CD8-positive, alpha-beta memory T cell (primary cell): Measurements from ENCODE around the gene SYPL2. TPM values are rescaled to one million over a fixed set of nuclear protein-coding genes. Genes with fewer than 3 reads are reported as not detected.
A peak's percentile ranks its signal among the peaks of the same experiment; 100 is the strongest.

ENCODE experiments used
- CTCF ChIA-PET: fragments of 350-600 bp; sonication (Branson Sonifier 250); formaldehyde crosslinking; loops from one replicate; lab custom pipeline; 2021; ENCODE audit warnings: antibody characterized with exemption; lab: Charles Lee
- POLR2A ChIA-PET: fragments of 350-600 bp; sonication (Branson Sonifier 250); formaldehyde crosslinking; loops from one replicate; lab custom pipeline; 2021; ENCODE audit warnings: antibody characterized with exemption; lab: Charles Lee
- DNase-seq, 5 donors: peaks; one replicate each; pipeline versions ENCODE4 v3.0.0 to v3.0.0-alpha.2; 2020 to 2022; ENCODE audit warnings: mixed read lengths in 1 of 5
- H3K27ac ChIP-seq: one replicate; pipeline ENCODE4 v1.7.0; 2013; ENCODE audit warnings: low read depth, mild to moderate bottlenecking, low read length, moderate library complexity
- H3K27me3 ChIP-seq: 2 replicates; pipeline ENCODE4 v1.7.0; 2013; ENCODE audit warnings: low read length, mild to moderate bottlenecking; ENCODE audit not compliant: insufficient read depth, poor library complexity, severe bottlenecking
- H3K36me3 ChIP-seq: 2 replicates; pipeline ENCODE4 v1.7.0; 2013; ENCODE audit warnings: mild to moderate bottlenecking, low read length, moderate library complexity; ENCODE audit not compliant: insufficient read depth
- H3K4me1 ChIP-seq: 2 replicates; pipeline ENCODE4 v1.7.0; 2013; ENCODE audit warnings: mild to moderate bottlenecking, low read length, moderate library complexity; ENCODE audit not compliant: insufficient read depth
- H3K4me3 ChIP-seq: 2 replicates; pipeline ENCODE4 v1.7.0; 2013; ENCODE audit warnings: mild to moderate bottlenecking, low read length
- H3K9me3 ChIP-seq: 2 replicates; pipeline ENCODE4 v1.7.0; 2013; ENCODE audit warnings: mild to moderate bottlenecking, low read length
- H3K27ac Mint-ChIP-seq, 8 donors: one replicate each; pipeline ENCODE4 v1.8.0; 2020 to 2021; ENCODE audit warnings: mixed read lengths in 8 of 8, mild to moderate bottlenecking in 6 of 8, inconsistent platforms in 3 of 8, moderate library complexity in 3 of 8
- H3K27me3 Mint-ChIP-seq, 2 donors: one replicate each; pipeline ENCODE4 v1.8.0; 2020 to 2021; ENCODE audit warnings: mixed read lengths in 2 of 2, mild to moderate bottlenecking in 1 of 2, moderate library complexity in 1 of 2
- H3K36me3 Mint-ChIP-seq, 3 donors: one replicate each; pipeline ENCODE4 v1.8.0; 2020 to 2021; ENCODE audit warnings: mixed read lengths in 3 of 3, inconsistent platforms in 1 of 3, mild to moderate bottlenecking in 1 of 3
- H3K4me1 Mint-ChIP-seq, 3 donors: one replicate each; pipeline ENCODE4 v1.8.0; 2020 to 2021; ENCODE audit warnings: mixed read lengths in 3 of 3, inconsistent platforms in 1 of 3, mild to moderate bottlenecking in 1 of 3
- H3K4me3 Mint-ChIP-seq, 7 donors: one replicate each; pipeline ENCODE4 v1.8.0; 2020 to 2021; ENCODE audit warnings: mixed read lengths in 7 of 7, mild to moderate bottlenecking in 6 of 7, moderate library complexity in 4 of 7, inconsistent platforms in 2 of 7
- H3K9me3 Mint-ChIP-seq, 5 donors: one replicate each; pipeline ENCODE4 v1.8.0; 2020 to 2022; ENCODE audit warnings: mixed read lengths in 5 of 5, mild to moderate bottlenecking in 3 of 5, moderate library complexity in 2 of 5, inconsistent platforms in 1 of 5
- polyA plus RNA-seq: library from polyadenylated mRNA; unstranded; fragments of 300-500 nt; fragmentation: Illumina TruSeq; gene quantifications from one replicate; pipeline ENCODE4 v1.2.3, GENCODE V29; 2021
- total RNA-seq, 2 experiments: library from RNA; stranded (reverse); gene quantifications; one replicate each; pipeline ENCODE4 v1.2.3, GENCODE V29; 2021

SYPL2 gene
- total and polyA plus RNA-seq, 3 experiments from 2014 or later, result 0.07 TPM; not detected in 1

DNA sequence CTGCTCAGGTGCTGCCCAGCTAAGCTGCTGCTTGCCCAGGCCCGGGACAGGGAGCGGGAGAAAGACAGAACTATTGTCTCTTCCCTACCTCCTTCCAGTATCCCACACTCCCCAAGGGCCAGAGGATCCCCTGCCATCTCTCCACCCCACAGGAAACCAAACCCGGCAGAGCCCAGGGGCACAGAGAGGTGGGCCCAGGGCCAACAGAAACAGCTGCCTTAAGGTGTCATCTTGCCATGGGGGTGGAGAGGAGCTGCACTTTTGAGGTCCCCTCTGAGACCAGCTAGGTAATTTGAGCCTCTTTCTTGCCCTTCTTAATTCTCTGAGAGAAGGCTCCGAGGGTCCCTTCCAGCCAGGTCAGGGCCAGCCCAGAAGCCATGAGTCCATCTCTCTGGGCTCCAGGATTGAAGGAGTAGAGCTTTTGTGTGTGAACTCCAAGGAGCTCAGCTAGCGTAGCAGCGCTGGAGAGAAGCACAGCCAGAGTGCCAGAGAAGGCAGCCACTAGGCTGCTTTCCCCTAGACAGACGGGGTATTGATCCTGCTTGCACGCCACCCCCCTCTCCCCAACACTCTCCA is 63.6 kb downstream of the SYPL2 start:
- CTCF ChIA-PET, result interaction anchor here (0.8 to 26.1 kb wide), 5 partner anchors 10 to 253 kb away, joined by 3 to 1339 read pairs (median 4); partner anchors contain the start of genes AMIGO1, ATXN7L2, CYB561D1 and PSRC1
- DNase-seq, result no peak
- POLR2A ChIA-PET, result interaction anchor here (1.0 to 3.3 kb wide), 3 partner anchors 20 to 39 kb away, joined by 4 to 15 read pairs (median 5); partner anchors contain the start of gene AMIGO1

DNA sequence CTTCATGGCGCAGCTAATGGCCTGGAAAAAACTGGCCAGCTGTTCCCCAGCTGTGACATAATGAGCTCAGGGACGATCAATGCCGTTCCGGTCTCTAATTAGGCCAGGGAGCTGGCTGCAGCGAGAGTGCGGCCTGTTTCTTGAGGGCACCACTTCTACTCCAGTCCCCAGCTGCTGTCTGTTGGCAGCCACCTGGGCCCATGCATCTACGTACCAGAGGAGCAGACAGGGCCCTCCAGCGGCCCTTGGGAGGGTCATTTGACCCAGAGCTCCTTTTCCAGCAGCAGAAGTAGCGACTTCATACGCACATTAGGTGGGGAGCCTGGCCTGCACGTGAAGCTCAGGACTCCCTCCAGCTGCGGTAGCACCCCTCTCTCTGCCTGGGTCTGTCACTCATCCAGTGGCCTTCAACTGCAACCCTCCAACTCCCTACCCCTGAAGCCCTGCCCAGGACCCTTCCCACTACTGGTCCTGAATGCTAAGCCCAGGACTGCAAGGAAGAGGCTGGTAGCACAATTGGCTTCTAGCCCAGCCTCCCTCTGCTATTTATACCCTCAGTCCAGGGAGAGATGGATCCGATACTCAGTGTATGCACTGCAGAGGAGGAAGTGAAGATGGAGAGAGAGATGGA is 64.2 kb downstream of the SYPL2 start:
- Mint-ChIP-seq H3K36me3 (peaks cover 0 to 1% (median 0%) of the 10 kb centered on the region in 3 donors), H3K27me3 (no peaks in the 10 kb centered on the region), H3K9me3 (no peaks in the 10 kb centered on the region), H3K27ac (peak overlapping the region in 1 of 8 donors; percentile 27), H3K4me3 (peak overlapping the region in 1 of 7 donors; percentile 14), H3K4me1 (peaks cover 19 to 23% (median 20%) of the 10 kb centered on the region in 3 donors)
- ChIA-PET CTCF (interaction anchor here (0.8 to 26.1 kb wide), 5 partner anchors 7 to 248 kb away, joined by 3 to 1339 read pairs (median 31); partner anchors contain the start of genes AMIGO1, ATXN7L2, CYB561D1 and PSRC1), POLR2A (interaction anchor here (1.0 to 3.3 kb wide), 3 partner anchors 21 to 40 kb away, joined by 4 to 15 read pairs (median 5); partner anchors contain the start of gene AMIGO1)
- H3K36me3 ChIP-seq, result no peaks in the 10 kb centered on the region
- DNase-seq, result no peak
- H3K9me3 ChIP-seq, result no peaks in the 10 kb centered on the region
- H3K4me3 ChIP-seq, result no peak overlapping the region
- peaks cover 30% of the 10 kb centered on the region for H3K4me1 ChIP-seq
- no peak overlapping the region for H3K27ac ChIP-seq
- no peaks in the 10 kb centered on the region for H3K27me3 ChIP-seq

More for the DNA sequence above, 63.6 kb downstream of the SYPL2 start:
- no peak overlapping the region for H3K27ac Mint-ChIP-seq
- H3K9me3 ChIP-seq, result no peaks in the 10 kb centered on the region
- no peaks in the 10 kb centered on the region for H3K27me3 Mint-ChIP-seq
- H3K4me3 Mint-ChIP-seq, result no peak overlapping the region
- H3K27ac ChIP-seq, result no peak overlapping the region
- H3K36me3 Mint-ChIP-seq, result peaks cover 0 to 1% (median 0%) of the 10 kb centered on the region in 3 donors
- H3K9me3 Mint-ChIP-seq, result no peaks in the 10 kb centered on the region
- no peaks in the 10 kb centered on the region for H3K36me3 ChIP-seq
- H3K4me1 ChIP-seq, result peaks cover 30% of the 10 kb centered on the region
- peaks cover 19 to 23% (median 20%) of the 10 kb centered on the region in 3 donors for H3K4me1 Mint-ChIP-seq
- H3K27me3 ChIP-seq, result no peaks in the 10 kb centered on the region
- H3K4me3 ChIP-seq, result no peak overlapping the region

DNA sequence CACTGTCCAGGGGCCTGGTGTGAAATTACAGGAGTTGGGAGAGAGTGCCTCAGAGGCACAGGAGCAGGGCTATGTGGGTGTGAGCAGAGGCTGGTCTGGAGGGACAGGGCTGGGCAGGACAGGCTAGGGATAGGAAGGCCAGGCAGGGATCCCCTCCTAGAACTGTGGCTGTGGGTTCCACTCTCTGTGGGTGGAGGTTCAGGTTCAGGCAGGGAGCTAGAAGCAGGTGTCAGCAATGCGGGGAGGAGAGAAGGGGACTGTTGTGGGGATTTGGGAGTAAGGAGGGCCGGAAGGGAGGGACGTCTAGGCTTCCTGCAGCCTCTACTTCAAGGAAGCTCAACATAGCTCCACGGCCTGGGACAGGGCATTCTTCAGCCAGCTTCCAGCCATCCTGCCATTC is 65.0 kb downstream of the SYPL2 start:
- Mint-ChIP-seq H3K27ac (peak overlapping the region in 4 of 8 donors; percentile 10 to 91 (median 34)), H3K36me3 (peaks cover 0 to 1% (median 0%) of the 10 kb centered on the region in 3 donors), H3K9me3 (no peaks in the 10 kb centered on the region), H3K4me3 (peak overlapping the region in 3 of 7 donors; percentile 24 to 37 (median 25)), H3K4me1 (peaks cover 19 to 23% (median 20%) of the 10 kb centered on the region in 3 donors), H3K27me3 (no peaks in the 10 kb centered on the region)
- DNase-seq, result no peak
- H3K4me1 ChIP-seq, result peaks cover 30% of the 10 kb centered on the region
- H3K9me3 ChIP-seq, result no peaks in the 10 kb centered on the region
- CTCF ChIA-PET, result interaction anchor here (0.6 to 26.1 kb wide), 31 partner anchors 8 to 497 kb away, joined by 3 to 1339 read pairs (median 8); partner anchors contain the start of genes AHCYL1, AMIGO1, ATXN7L2 and CYB561D1
- no peaks in the 10 kb centered on the region for H3K36me3 ChIP-seq
- no peak overlapping the region for H3K4me3 ChIP-seq
- POLR2A ChIA-PET, result interaction anchor here (1.0 to 3.3 kb wide), 7 partner anchors 22 to 104 kb away, joined by 3 to 20 read pairs (median 13); partner anchors contain the start of genes AMIGO1 and CYB561D1
- no peak overlapping the region for H3K27ac ChIP-seq
- no peaks in the 10 kb centered on the region for H3K27me3 ChIP-seq

Other genes with a start within 250 kb of the SYPL2 start
- gene CELSR2, start 217.0 kb upstream of the SYPL2 start, total RNA-seq, result 1 to 10 TPM; 2.7 to 2.8 TPM
- 0.77 TPM for gene CELSR2, start 217.0 kb upstream of the SYPL2 start, polyA plus RNA-seq
- 1 to 10 TPM; 5.4 to 5.8 TPM for gene PSRC1, start 183.4 kb upstream of the SYPL2 start, total RNA-seq
- gene PSRC1, start 183.4 kb upstream of the SYPL2 start, polyA plus RNA-seq, result 0.59 TPM
- not detected for gene MYBPHL, start 159.5 kb upstream of the SYPL2 start, total RNA-seq
- gene MYBPHL, start 159.5 kb upstream of the SYPL2 start, polyA plus RNA-seq, result not detected
- gene SORT1, start 68.6 kb upstream of the SYPL2 start, total RNA-seq, result 1 to 10 TPM; 3.0 to 3.9 TPM
- gene SORT1, start 68.6 kb upstream of the SYPL2 start, polyA plus RNA-seq, result 0.16 TPM
- gene PSMA5, start 40.1 kb upstream of the SYPL2 start, total RNA-seq, result 100 to 1,000 TPM; 207 to 238 TPM
- 120 TPM for gene PSMA5, start 40.1 kb upstream of the SYPL2 start, polyA plus RNA-seq
- 10 to 100 TPM; 14.6 to 15.3 TPM for gene ATXN7L2, start 17.4 kb downstream of the SYPL2 start, total RNA-seq
- gene ATXN7L2, start 17.4 kb downstream of the SYPL2 start, polyA plus RNA-seq, result 8.7 TPM
- 10 to 100 TPM in 1 of 2 experiments, 1 to 10 TPM in 1; 9.9 to 10.6 TPM for gene CYB561D1, start 27.5 kb downstream of the SYPL2 start, total RNA-seq
- gene CYB561D1, start 27.5 kb downstream of the SYPL2 start, polyA plus RNA-seq, result 15.4 TPM
- 1 to 10 TPM; 4.0 to 4.9 TPM for gene AMIGO1, start 43.2 kb downstream of the SYPL2 start, total RNA-seq
- 20.2 TPM for gene AMIGO1, start 43.2 kb downstream of the SYPL2 start, polyA plus RNA-seq
- gene GPR61, start 73.3 kb downstream of the SYPL2 start, total RNA-seq, result under 1 TPM in 1 of 2 experiments, not detected in 1; 0.39 TPM
- gene GPR61, start 73.3 kb downstream of the SYPL2 start, polyA plus RNA-seq, result not detected
- 1 to 10 TPM; 9.8 to 9.9 TPM for gene GNAI3, start 82.1 kb downstream of the SYPL2 start, total RNA-seq
- gene GNAI3, start 82.1 kb downstream of the SYPL2 start, polyA plus RNA-seq, result 8.6 TPM
- 1 to 10 TPM in 1 of 2 experiments, under 1 TPM in 1; 0.53 to 1.5 TPM for gene GNAT2, start 153.1 kb downstream of the SYPL2 start, total RNA-seq
- not detected for gene GNAT2, start 153.1 kb downstream of the SYPL2 start, polyA plus RNA-seq
- gene AMPD2, start 153.3 kb downstream of the SYPL2 start, total RNA-seq, result 10 to 100 TPM; 69.1 to 91.1 TPM
- gene AMPD2, start 153.3 kb downstream of the SYPL2 start, polyA plus RNA-seq, result 36.0 TPM
- 1 to 10 TPM; 1.6 to 2.7 TPM for gene GSTM4, start 189.6 kb downstream of the SYPL2 start, total RNA-seq
- 4.4 TPM for gene GSTM4, start 189.6 kb downstream of the SYPL2 start, polyA plus RNA-seq
- 1 to 10 TPM; 2.7 to 3.1 TPM for gene GSTM2, start 201.5 kb downstream of the SYPL2 start, total RNA-seq
- 2.6 TPM for gene GSTM2, start 201.5 kb downstream of the SYPL2 start, polyA plus RNA-seq
- gene GSTM1, start 221.3 kb downstream of the SYPL2 start, total RNA-seq, result not detected
- gene GSTM1, start 221.3 kb downstream of the SYPL2 start, polyA plus RNA-seq, result not detected
- gene GSTM5, start 245.7 kb downstream of the SYPL2 start, total RNA-seq, result not detected
- not detected for gene GSTM5, start 245.7 kb downstream of the SYPL2 start, polyA plus RNA-seq